Measurements from ENCODE around the gene IGFBP3. TPM values are rescaled to one million over a fixed set of nuclear protein-coding genes. Genes with fewer than 3 reads are reported as not detected.

The IGFBP3 gene
- total RNA-seq, 2 donors from 2014 or later = 30.9 to 38.0 TPM

- no peak for ATAC-seq
- DNase-seq = no peak
- intact Hi-C loops (cut with DNase I, micrococcal nuclease) = no loop called here
Measured at GRCh38 chr7:45898222-45898621, 22.9 kb downstream of the IGFBP3 start.

- no peak for DNase-seq
- intact Hi-C loops (cut with DNase I, micrococcal nuclease) = no loop called here
- no peak for ATAC-seq
Measured at GRCh38 chr7:45897042-45897690, 23.9 kb downstream of the IGFBP3 start.

- ATAC-seq (no peak), DNase-seq (no peak)
- intact Hi-C loops (cut with DNase I, micrococcal nuclease) = no loop called here
Measured at GRCh38 chr7:45894665-45895062, 26.4 kb downstream of the IGFBP3 start.

GRCh38 chr7:45893996-45894664 is 26.9 kb downstream of the IGFBP3 start:
- intact Hi-C loops (cut with DNase I, micrococcal nuclease) = no loop called here
- no peak for DNase-seq
- no peak for ATAC-seq

GRCh38 chr7:45893374-45893995 is 27.6 kb downstream of the IGFBP3 start:
- ATAC-seq (no peak), DNase-seq (no peak)
- intact Hi-C loops (cut with DNase I, micrococcal nuclease) = no loop called here

- ATAC-seq (no peak), DNase-seq (no peak)
- intact Hi-C loops (cut with DNase I, micrococcal nuclease) = no loop called here
Measured at GRCh38 chr7:45892407-45893035, 28.6 kb downstream of the IGFBP3 start.

- DNase-seq (no peak), ATAC-seq (no peak)
- intact Hi-C loops (cut with DNase I, micrococcal nuclease) = no loop called here
Measured at GRCh38 chr7:45891462-45892402, 29.3 kb downstream of the IGFBP3 start.

- intact Hi-C loops (cut with DNase I, micrococcal nuclease) = no loop called here
- ATAC-seq (no peak), DNase-seq (no peak)
Measured at GRCh38 chr7:45890902-45891461, 30.1 kb downstream of the IGFBP3 start.

GRCh38 chr7:45890125-45890901 is 30.8 kb downstream of the IGFBP3 start:
- intact Hi-C loops (cut with DNase I, micrococcal nuclease) = no loop called here
- DNase-seq (no peak), ATAC-seq (no peak)

GRCh38 chr7:45889367-45890067 is 31.6 kb downstream of the IGFBP3 start:
- intact Hi-C loops (cut with DNase I, micrococcal nuclease) = no loop called here
- ATAC-seq (no peak), DNase-seq (no peak)

- intact Hi-C loops (cut with DNase I, micrococcal nuclease) = no loop called here
- no peak for ATAC-seq
- DNase-seq = no peak
Measured at GRCh38 chr7:45888993-45889366, 32.1 kb downstream of the IGFBP3 start.

GRCh38 chr7:45888185-45888992 is 32.7 kb downstream of the IGFBP3 start, which contains the start of gene IGFBP1:
Gene IGFBP1 (plus strand): TSS chr7:45888488. CDS start chr7:45888653, 165 bp downstream.
- ATAC-seq (peak; percentile 17), DNase-seq (no peak)
- intact Hi-C loops (cut with DNase I, micrococcal nuclease) = no loop called here

GRCh38 chr7:45886931-45887667 is 34.0 kb downstream of the IGFBP3 start:
- intact Hi-C loops (cut with DNase I, micrococcal nuclease) = no loop called here
- no peak for ATAC-seq
- no peak for DNase-seq

- intact Hi-C loops (cut with DNase I, micrococcal nuclease) = no loop called here
- no peak for ATAC-seq
- DNase-seq = no peak
Measured at GRCh38 chr7:45885264-45885882, 35.7 kb downstream of the IGFBP3 start.

GRCh38 chr7:45884136-45884535 is 36.9 kb downstream of the IGFBP3 start:
- intact Hi-C loops (cut with DNase I, micrococcal nuclease) = no loop called here
- ATAC-seq (no peak), DNase-seq (no peak)
